Inflammatory macrophage treated with lipopolysaccharide for 4 hours (primary cell): Measurements from ENCODE around the gene NEURL1.
"Not testable (repeated sequence)": the region's sequence is repeated elsewhere in the genome, so short reads cannot be mapped to it uniquely, and the experiment has no call there.

Experiments
- DNase-seq: peaks from one replicate; pipeline ENCODE4 v3.0.0-alpha.2; 2020

Gene NEURL1

GRCh38 chr10:103465411-103466179 is 27.9 kb upstream of the NEURL1 start:
- DNase-seq = peak; percentile 74

- no peak for DNase-seq
Measured at GRCh38 chr10:103466734-103467133, 26.8 kb upstream of the NEURL1 start.

GRCh38 chr10:103467406-103467805 is 26.1 kb upstream of the NEURL1 start:
- peak; percentile 28 for DNase-seq

- DNase-seq = no peak
Measured at GRCh38 chr10:103469201-103469600, 24.3 kb upstream of the NEURL1 start.

GRCh38 chr10:103470761-103471653 is 22.5 kb upstream of the NEURL1 start:
- peak; percentile 41 for DNase-seq

GRCh38 chr10:103472005-103472404 is 21.5 kb upstream of the NEURL1 start:
- DNase-seq = no peak

- no peak for DNase-seq
Measured at GRCh38 chr10:103473261-103473671, 20.2 kb upstream of the NEURL1 start.

- no peak for DNase-seq
Measured at GRCh38 chr10:103474077-103474476, 19.4 kb upstream of the NEURL1 start.

GRCh38 chr10:103475437-103475836 is 18.1 kb upstream of the NEURL1 start:
- no peak for DNase-seq

GRCh38 chr10:103476046-103476768 is 17.3 kb upstream of the NEURL1 start:
- peak; percentile 21 for DNase-seq

- DNase-seq = no peak
Measured at GRCh38 chr10:103478671-103479070, 14.8 kb upstream of the NEURL1 start.

GRCh38 chr10:103479135-103479534 is 14.4 kb upstream of the NEURL1 start, which contains the start of gene CALHM3:
CALHM3 (minus strand) TSS chr10:103479240; CDS start chr10:103479032, 208 bp downstream.
- DNase-seq = no peak

GRCh38 chr10:103480521-103480920 is 13.0 kb upstream of the NEURL1 start:
- DNase-seq = no peak

- DNase-seq = peak; percentile 82
Measured at GRCh38 chr10:103481974-103482531, 11.5 kb upstream of the NEURL1 start.

GRCh38 chr10:103486635-103487409 is 6.7 kb upstream of the NEURL1 start:
- not testable (repeated sequence) for DNase-seq

- no peak for DNase-seq
Measured at GRCh38 chr10:103487410-103487708, 6.1 kb upstream of the NEURL1 start.

GRCh38 chr10:103490986-103491314 is 2.6 kb upstream of the NEURL1 start:
- DNase-seq = no peak

- DNase-seq = no peak
Measured at GRCh38 chr10:103491729-103492364, 1.7 kb upstream of the NEURL1 start.

GRCh38 chr10:103492655-103493261 is 747 bp upstream of the NEURL1 start:
- no peak for DNase-seq

- peak; percentile 8 for DNase-seq
Measured at GRCh38 chr10:103493916-103494877, 692 bp downstream of the NEURL1 start.
